GM12874 (cell line): ENCODE measurements around the gene FOXO6.
A peak's percentile ranks its signal among the peaks of the same experiment; 100 is the strongest.

ENCODE experiments used
- CTCF ChIP-seq: IDR thresholded peaks from 2 replicates; pipeline ENCODE4 v1.5.1; 2011; ENCODE audit warnings: low read depth, mild to moderate bottlenecking, control low read depth, low read length, moderate library complexity; ENCODE audit not compliant: insufficient read depth

The FOXO6 gene

GRCh38 chr1:41318135-41318534 is 43.1 kb upstream of the FOXO6 start:
- TF ChIP-seq CTCF: no peak

GRCh38 chr1:41319106-41319755 is 42.0 kb upstream of the FOXO6 start:
- no peak for TF ChIP-seq CTCF

- TF ChIP-seq CTCF: no peak
Measured at GRCh38 chr1:41319807-41320711, 41.2 kb upstream of the FOXO6 start.

GRCh38 chr1:41320895-41321676 is 40.1 kb upstream of the FOXO6 start:
- no peak for TF ChIP-seq CTCF

- TF ChIP-seq CTCF: no peak
Measured at GRCh38 chr1:41322101-41322661, 39.1 kb upstream of the FOXO6 start.

GRCh38 chr1:41322835-41323234 is 38.4 kb upstream of the FOXO6 start:
- peak; percentile 67 for TF ChIP-seq CTCF

- TF ChIP-seq CTCF: no peak
Measured at GRCh38 chr1:41323243-41323642, 38.0 kb upstream of the FOXO6 start.
